Smooth muscle cell (in vitro differentiated cells): Measurements from ENCODE around the gene NRSN1. TPM values are rescaled to one million over a fixed set of nuclear protein-coding genes. Genes with fewer than 3 reads are reported as not detected.

Experiments
- DNase-seq: peaks from one replicate; lab custom pipeline; 2025; ENCODE audit not compliant: unreplicated experiment; lab: John Stamatoyannopoulos, UW
- H2AFZ ChIP-seq: fragments of 200-600 bp; sonication (generic); 2 replicates; pipeline ENCODE4 v1.6.0; 2016; ENCODE audit warnings: antibody characterized with exemption, low read depth, mild to moderate bottlenecking
- H3F3A ChIP-seq: fragments of 200-600 bp; sonication (generic); 2 replicates; pipeline ENCODE4 v1.6.0; 2017; ENCODE audit warnings: antibody characterized with exemption, low read depth
- H3K27ac ChIP-seq: fragments of 200-600 bp; sonication (generic); 2 replicates; pipeline ENCODE4 v1.5.1; 2016; ENCODE audit warnings: low read depth, mild to moderate bottlenecking
- H3K27me3 ChIP-seq: fragments of 200-600 bp; sonication (generic); 2 replicates; pipeline ENCODE4 v1.6.1; 2016; ENCODE audit warnings: low read depth, mild to moderate bottlenecking
- H3K36me3 ChIP-seq: fragments of 200-600 bp; sonication (generic); 2 replicates; pipeline ENCODE4 v1.5.1; 2016; ENCODE audit warnings: low read depth
- H3K4me1 ChIP-seq: fragments of 200-600 bp; sonication (generic); 2 replicates; pipeline ENCODE4 v1.5.1; 2016; ENCODE audit warnings: low read depth
- H3K4me2 ChIP-seq: fragments of 200-600 bp; sonication (generic); 2 replicates; pipeline ENCODE4 v1.6.0; 2016; ENCODE audit warnings: mild to moderate bottlenecking
- H3K4me3 ChIP-seq: fragments of 200-600 bp; sonication (generic); 2 replicates; pipeline ENCODE4 v1.5.1; 2016; ENCODE audit warnings: mild to moderate bottlenecking
- H3K79me2 ChIP-seq: fragments of 200-600 bp; sonication (generic); 2 replicates; pipeline ENCODE4 v1.6.0; 2016; ENCODE audit warnings: low read depth, mild to moderate bottlenecking
- H3K9ac ChIP-seq: fragments of 200-600 bp; sonication (generic); 2 replicates; pipeline ENCODE4 v1.6.0; 2016; ENCODE audit warnings: low read depth
- H3K9me3 ChIP-seq: fragments of 200-600 bp; sonication (generic); replicated peaks from 2 replicates; pipeline ENCODE4 v1.5.1; 2016; ENCODE audit warnings: low read depth
- H4K20me1 ChIP-seq: fragments of 200-600 bp; sonication (generic); 2 replicates; pipeline ENCODE4 v1.6.0; 2016; ENCODE audit warnings: low read depth
- CTCF ChIP-seq: fragments of 200-600 bp; sonication (generic); IDR thresholded peaks from 2 replicates; pipeline ENCODE4 v1.5.1; 2017; ENCODE audit warnings: borderline replicate concordance, mild to moderate bottlenecking, antibody characterized with exemption; ENCODE audit not compliant: insufficient read depth, poor library complexity, severe bottlenecking
- WGBS: methylation state at CpG from one replicate; pipeline ENCODE4 v1.1.7; 2016; ENCODE audit warnings: low lambda C conversion rate; 5-methylcytosine and 5-hydroxymethylcytosine counted together
- polyA plus RNA-seq: library from polyadenylated mRNA; unstranded; fragments of >200 nt; fragmentation: Nextera tagmentation; extraction: Ambion mirVana; gene quantifications from 2 replicates; pipeline ENCODE4 v1.2.1, GENCODE V29; 2016
- total RNA-seq: library from RNA; depleted of rRNA; stranded (reverse); fragments of >200 nt; gene quantifications from 2 replicates; pipeline ENCODE4 v1.2.3, GENCODE V29; 2014

NRSN1 gene
- total and polyA plus RNA-seq, 2 experiments from 2014 or later: not detected

GRCh38 chr6:24107294-24107693 is 18.7 kb upstream of the NRSN1 start:
- H3K4me3 ChIP-seq: no peak overlapping the region
- TF ChIP-seq CTCF: no peak
- WGBS: 70% methylated on average over 1 of the region's 1 CpG

GRCh38 chr6:24108056-24108455 is 18.0 kb upstream of the NRSN1 start:
- TF ChIP-seq CTCF: no peak
- Histone ChIP-seq H3K79me2 (no peaks in the 10 kb centered on the region), H3K4me3 (no peak overlapping the region), H3K27ac (no peak overlapping the region), H3K27me3 (peaks cover 41% of the 10 kb centered on the region), H3K9me3 (no peaks in the 10 kb centered on the region), H3K9ac (no peak overlapping the region), H3K4me2 (no peak overlapping the region), H2AFZ (no peak overlapping the region), H3F3A (no peaks in the 10 kb centered on the region), H4K20me1 (no peaks in the 10 kb centered on the region), H3K4me1 (peaks cover 27% of the 10 kb centered on the region), H3K36me3 (no peaks in the 10 kb centered on the region)
- 84% methylated on average over 6 of the region's 6 CpGs for WGBS
- DNase-seq: no peak

More at GRCh38 chr6:24107294-24107693, 18.7 kb upstream of the NRSN1 start:
- Histone ChIP-seq H3K27me3 (peaks cover 40% of the 10 kb centered on the region), H3K9ac (no peak overlapping the region), H3F3A (no peaks in the 10 kb centered on the region), H3K4me1 (peaks cover 27% of the 10 kb centered on the region), H2AFZ (no peak overlapping the region), H3K79me2 (no peaks in the 10 kb centered on the region), H4K20me1 (no peaks in the 10 kb centered on the region), H3K36me3 (no peaks in the 10 kb centered on the region), H3K4me2 (no peak overlapping the region), H3K9me3 (no peaks in the 10 kb centered on the region), H3K27ac (no peak overlapping the region)
- no peak for DNase-seq

GRCh38 chr6:24110417-24110816 is 15.6 kb upstream of the NRSN1 start:
- Histone ChIP-seq H3K4me3 (no peak overlapping the region), H3K4me2 (no peak overlapping the region), H2AFZ (no peak overlapping the region), H3K4me1 (peaks cover 20% of the 10 kb centered on the region), H3K27ac (no peak overlapping the region), H3K9me3 (no peaks in the 10 kb centered on the region), H3F3A (no peaks in the 10 kb centered on the region), H3K79me2 (no peaks in the 10 kb centered on the region), H3K9ac (no peak overlapping the region), H3K27me3 (peaks cover 50% of the 10 kb centered on the region), H3K36me3 (no peaks in the 10 kb centered on the region), H4K20me1 (no peaks in the 10 kb centered on the region)
- no peak for TF ChIP-seq CTCF
- no peak for DNase-seq
- WGBS: 0% methylated on average over 1 of the region's 1 CpG

- H3K9me3 ChIP-seq: no peaks in the 10 kb centered on the region
- H3K4me3 ChIP-seq: no peak overlapping the region
- peaks cover 37% of the 10 kb centered on the region for H3K27me3 ChIP-seq
- no peaks in the 10 kb centered on the region for H3F3A ChIP-seq
- H3K4me2 ChIP-seq: no peak overlapping the region
- no peak for TF ChIP-seq CTCF
- H3K36me3 ChIP-seq: no peaks in the 10 kb centered on the region
- DNase-seq: no peak
- H3K4me1 ChIP-seq: no peaks in the 10 kb centered on the region
- H3K79me2 ChIP-seq: no peaks in the 10 kb centered on the region
- H3K9ac ChIP-seq: no peak overlapping the region
- no peak overlapping the region for H3K27ac ChIP-seq
- H2AFZ ChIP-seq: no peak overlapping the region
- H4K20me1 ChIP-seq: no peaks in the 10 kb centered on the region
Measured at GRCh38 chr6:24113891-24114290, 12.1 kb upstream of the NRSN1 start.
